Testis (tissue), 2 donors: Measurements from ENCODE around the gene TMTC4.

Experiments
- POLR2A ChIP-seq: fragments of 450-650 bp; IDR thresholded peaks from one replicate; pipeline ENCODE4 v1.6.1; 2017; ENCODE audit warnings: antibody characterized with exemption, mild to moderate bottlenecking, moderate library complexity
- TF ChIP-seq, protein P1 (sequence below), 3 experiments: fragments of 450-650 bp in 2 of 3; fragments of 200-600 bp in 1 of 3; sonication (generic) in 1 of 3; IDR thresholded peaks; one replicate each; pipeline ENCODE4 v1.5.1; 2016 to 2019; ENCODE audit warnings: antibody characterized with exemption in 3 of 3, mild to moderate bottlenecking in 2 of 3, moderate library complexity in 1 of 3

DNA sequence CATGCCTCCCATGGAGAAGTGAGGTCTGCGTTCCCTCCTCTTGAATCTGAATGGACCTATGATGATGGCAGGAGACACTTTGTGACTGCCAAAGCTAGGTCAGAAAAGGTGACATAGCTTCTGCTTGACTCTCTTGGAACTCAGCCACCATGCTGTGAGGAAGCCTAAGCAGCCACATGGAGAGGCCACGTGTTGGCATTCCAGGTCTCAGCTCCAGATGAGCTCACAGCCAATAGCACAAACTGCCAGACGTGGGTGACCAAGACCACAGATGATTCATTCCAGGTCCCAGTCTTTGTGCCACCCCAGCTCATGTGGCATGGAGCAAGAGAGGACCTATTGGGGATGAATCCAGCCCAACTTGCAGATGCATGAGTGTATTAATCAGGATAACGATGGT lies 77.3 kb downstream of the TMTC4 start:
- TF ChIP-seq, protein P1, sequence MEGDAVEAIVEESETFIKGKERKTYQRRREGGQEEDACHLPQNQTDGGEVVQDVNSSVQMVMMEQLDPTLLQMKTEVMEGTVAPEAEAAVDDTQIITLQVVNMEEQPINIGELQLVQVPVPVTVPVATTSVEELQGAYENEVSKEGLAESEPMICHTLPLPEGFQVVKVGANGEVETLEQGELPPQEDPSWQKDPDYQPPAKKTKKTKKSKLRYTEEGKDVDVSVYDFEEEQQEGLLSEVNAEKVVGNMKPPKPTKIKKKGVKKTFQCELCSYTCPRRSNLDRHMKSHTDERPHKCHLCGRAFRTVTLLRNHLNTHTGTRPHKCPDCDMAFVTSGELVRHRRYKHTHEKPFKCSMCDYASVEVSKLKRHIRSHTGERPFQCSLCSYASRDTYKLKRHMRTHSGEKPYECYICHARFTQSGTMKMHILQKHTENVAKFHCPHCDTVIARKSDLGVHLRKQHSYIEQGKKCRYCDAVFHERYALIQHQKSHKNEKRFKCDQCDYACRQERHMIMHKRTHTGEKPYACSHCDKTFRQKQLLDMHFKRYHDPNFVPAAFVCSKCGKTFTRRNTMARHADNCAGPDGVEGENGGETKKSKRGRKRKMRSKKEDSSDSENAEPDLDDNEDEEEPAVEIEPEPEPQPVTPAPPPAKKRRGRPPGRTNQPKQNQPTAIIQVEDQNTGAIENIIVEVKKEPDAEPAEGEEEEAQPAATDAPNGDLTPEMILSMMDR (IDR thresholded peaks at IDR 0.05), result no peak
- TF ChIP-seq POLR2A, result no peak
